K562 (cell line): Measurements from ENCODE around the gene MAST1. TPM values are rescaled to one million over a fixed set of nuclear protein-coding genes. Genes with fewer than 3 reads are reported as not detected.
A peak's percentile ranks its signal among the peaks of the same experiment; 100 is the strongest.

ENCODE experiments used
- AFF1 ChIP-seq, 2 experiments: fragments of 450-650 bp; IDR thresholded peaks; 2 replicates each; pipeline ENCODE4 v1.6.1; 2018; ENCODE audit warnings: mild to moderate bottlenecking in 2 of 2, low read depth in 1 of 2; ENCODE audit not compliant: partially characterized antibody in 2 of 2
- CUX1 ChIP-seq: fragments of 200-800 bp; sonication (Bioruptor generic); IDR thresholded peaks from 2 replicates; pipeline ENCODE4 v1.6.1; 2016; ENCODE audit warnings: missing genetic modification characterization, missing compliant biosample characterization
- KLF13 ChIP-seq: fragments of 450-650 bp; IDR thresholded peaks from 2 replicates; pipeline ENCODE4 v1.6.1; 2016; ENCODE audit warnings: missing genetic modification characterization, low read depth, mild to moderate bottlenecking, missing compliant biosample characterization, moderate library complexity, borderline replicate concordance
- MCM2 ChIP-seq: fragments of 450-650 bp; IDR thresholded peaks from 2 replicates; pipeline ENCODE4 v1.6.1; 2017; ENCODE audit warnings: low read depth, mild to moderate bottlenecking
- NR1H2 ChIP-seq: sonication (generic); formaldehyde crosslinking; IDR thresholded peaks from 2 replicates; pipeline ENCODE4 v1.4.0; 2020; ENCODE audit warnings: mild to moderate bottlenecking, missing genetic modification reagents
- OTX1 ChIP-seq: fragments of 450-650 bp; formaldehyde crosslinking; IDR thresholded peaks from 2 replicates; pipeline ENCODE4 v1.4.0; 2022; ENCODE audit warnings: mild to moderate bottlenecking
- PRPF4 ChIP-seq: fragments of 200-400 bp; formaldehyde crosslinking; IDR thresholded peaks from one replicate; pipeline ENCODE4 v1.6.1; 2017; ENCODE audit warnings: low read length, low read depth, mild to moderate bottlenecking; ENCODE audit not compliant: insufficient read depth, poor library complexity, severe bottlenecking
- SLC30A9 ChIP-seq: fragments of 250-450 bp; sonication (Bioruptor Pico); IDR thresholded peaks from 2 replicates; pipeline ENCODE4 v1.8.0; 2022; ENCODE audit warnings: mild to moderate bottlenecking, moderate library complexity
- SMARCA4 ChIP-seq: fragments of 450-650 bp; IDR thresholded peaks from 2 replicates; pipeline ENCODE4 v1.6.1; 2016
- U2AF1 ChIP-seq: fragments of 200-400 bp; formaldehyde crosslinking; optimal IDR thresholded peaks from 2 replicates; pipeline ENCODE3; 2017; ENCODE audit warnings: mild to moderate bottlenecking, low read depth, low read length, moderate library complexity
- ZBTB33 ChIP-seq: sonication (generic); formaldehyde crosslinking; IDR thresholded peaks from 2 replicates; pipeline ENCODE4 v1.8.1; 2023; ENCODE audit warnings: mild to moderate bottlenecking, missing genetic modification reagents
- ZNF398 ChIP-seq: fragments of 250-450 bp; sonication (Bioruptor Pico); IDR thresholded peaks from 2 replicates; pipeline ENCODE4 v1.8.0; 2021; ENCODE audit warnings: moderate library complexity, mild to moderate bottlenecking, inconsistent platforms
- ZNF764 ChIP-seq: fragments of 250-450 bp; sonication (Bioruptor Pico); IDR thresholded peaks from 2 replicates; pipeline ENCODE4 v1.4.0; 2020; ENCODE audit warnings: low read depth, mild to moderate bottlenecking, moderate library complexity
- polyA plus RNA-seq, 8 experiments: library from polyadenylated mRNA; depleted of rRNA in 4 of 8; stranded (reverse) in 5 of 8; unstranded in 3 of 8; fragments of >200 nt; fragmentation: Nextera tagmentation in 2 of 8; fragmentation: Illumina TruSeq in 1 of 8; extraction: Ambion mirVana in 2 of 8; extraction: Trizol in 1 of 8; gene quantifications; 2 replicates each; pipeline versions ENCODE4 v1.2.1 to v1.2.3, GENCODE V29; 2011 to 2014; ENCODE audit warnings: inconsistent platforms in 1 of 8, missing spikeins in 1 of 8
- total RNA-seq, 7 experiments: library from RNA; depleted of rRNA in 6 of 7; stranded (reverse); fragments of >200 nt in 6 of 7; fragmentation: Illumina TruSeq in 2 of 7; extraction: Trizol in 2 of 7; gene quantifications; 2 replicates each; pipeline versions ENCODE4 v1.2.1 to v1.2.3, GENCODE V29; 2011 to 2021; ENCODE audit warnings: low replicate concordance in 1 of 7

MAST1 gene
- total and polyA plus RNA-seq, 9 of the 15 experiments (the other 6 are each of a cell fraction or from before 2014, with no cell fraction given) = 0.48 to 10.3 (median 3.9) TPM

GRCh38 chr19:12789904-12790619, 48.3 kb upstream of the MAST1 start (continued):
- TF ChIP-seq CUX1 (CRISPR knock-in tag) (no peak), ZNF764 (CRISPR knock-in tag) (no peak), ZNF398 (CRISPR knock-in tag) (no peak), OTX1 (CRISPR knock-in tag) (no peak), SMARCA4 (no peak), SLC30A9 (CRISPR knock-in tag) (no peak), U2AF1 (peak; percentile 47), PRPF4 (no peak), MCM2 (no peak), NR1H2 (CRISPR knock-in tag) (peak; percentile 38; the same call in 1 of the 2 replicates), ZBTB33 (CRISPR knock-in tag) (no peak), AFF1 (IDR thresholded peaks at IDR 0.05; ENCODE audit: low read depth in 1 of 2, partially characterized antibody in 2 of 2) (no peak), KLF13 (no peak; the same call in 1 of the 2 replicates)
